Esophagus squamous epithelium (tissue), 4 donors: ENCODE results near the gene SYTL1.

Source experiments
- CTCF ChIP-seq, 6 experiments: fragments of 450-650 bp in 4 of 6; fragments of 200-600 bp in 2 of 6; sonication (generic) in 2 of 6; IDR thresholded peaks; one replicate each; pipeline ENCODE4 v1.5.1; 2016 to 2019; ENCODE audit warnings: antibody characterized with exemption in 6 of 6, mild to moderate bottlenecking in 4 of 6, moderate library complexity in 4 of 6
- POLR2A ChIP-seq, 4 donors: fragments of 450-650 bp; IDR thresholded peaks; one replicate each; pipeline ENCODE4 v1.6.1; 2017; ENCODE audit warnings: antibody characterized with exemption in 4 of 4, mild to moderate bottlenecking in 4 of 4, moderate library complexity in 3 of 4

GRCh38 chr1:27300341-27301051 is 41.3 kb upstream of the SYTL1 start:
- TF ChIP-seq CTCF (IDR thresholded peaks at IDR 0.05) (peak; percentile 99 to 100 (median 99)), POLR2A (IDR thresholded peaks at IDR 0.05) (no peak)
